BJ (cell line): ENCODE results near the gene PYCARD. TPM values are rescaled to one million over a fixed set of nuclear protein-coding genes. Genes with fewer than 3 reads are reported as not detected.
"Not testable (repeated sequence)": the region's sequence is repeated elsewhere in the genome, so short reads cannot be mapped to it uniquely, and the experiment has no call there.

Source experiments
- CTCF ChIA-PET: fragments of 350-600 bp; formaldehyde crosslinking; extraction: SDS; loops from one replicate; lab custom pipeline; 2021; ENCODE audit warnings: antibody characterized with exemption, inconsistent platforms; lab: Yijun Ruan, JAX
- POLR2A ChIA-PET: fragments of 300-600 bp; sonication (Branson Sonifier 250); formaldehyde crosslinking; extraction: SDS; loops from one replicate; lab custom pipeline; 2021; ENCODE audit warnings: antibody characterized with exemption; lab: Charles Lee
- DNase-seq: peaks from one replicate; pipeline ENCODE4 v3.0.0-alpha.2; 2011; ENCODE audit warnings: low read depth
- H3K27me3 ChIP-seq: 2 replicates; pipeline ENCODE4 v1.6.0; 2011; ENCODE audit warnings: low read length; ENCODE audit not compliant: control insufficient read depth, insufficient read depth
- H3K36me3 ChIP-seq: 2 replicates; pipeline ENCODE4 v1.5.1; 2011; ENCODE audit warnings: low read length; ENCODE audit not compliant: control insufficient read depth, insufficient read depth
- H3K4me3 ChIP-seq: 2 replicates; pipeline ENCODE4 v1.5.1; 2011; ENCODE audit warnings: low read depth, mild to moderate bottlenecking, control low read depth, low read length
- CTCF ChIP-seq: IDR thresholded peaks from 2 replicates; pipeline ENCODE4 v1.5.1; 2011; ENCODE audit warnings: low read depth, mild to moderate bottlenecking, control low read depth, inconsistent platforms, low read length, moderate library complexity; ENCODE audit not compliant: insufficient read depth
- polyA plus RNA-seq: library from polyadenylated mRNA; depleted of rRNA; stranded (reverse); fragments of >200 nt; gene quantifications from 2 replicates; pipeline ENCODE4 v1.2.3, GENCODE V29; 2011

The PYCARD gene
- polyA plus RNA-seq, 1 experiment = 23.9 TPM

GRCh38 chr16:31181102-31181830, 21.3 kb downstream of the PYCARD start:
- peaks cover 16% of the 10 kb centered on the region for H3K36me3 ChIP-seq
- POLR2A ChIA-PET = interaction anchor here (0.8 to 2.1 kb wide), 5 partner anchors 21 to 270 kb away, joined by 3 to 20 read pairs (median 5); partner anchors contain the start of genes KAT8 and PYCARD
- no peaks in the 10 kb centered on the region for H3K27me3 ChIP-seq
- CTCF ChIA-PET = interaction anchor here (2.5 kb wide), 1 partner anchor 39 kb away, joined by 9 read pairs; no protein-coding TSS in a partner anchor
- peak overlapping the region; percentile 85 for H3K4me3 ChIP-seq
- DNase-seq = no peak
- no peak for TF ChIP-seq CTCF

- Histone ChIP-seq H3K4me3 (peak within 1 kb of the TSS; percentile 85), H3K36me3 (peaks cover 8% of the 10 kb centered on the region), H3K27me3 (no peaks in the 10 kb centered on the region)
- ChIA-PET POLR2A (interaction anchor here (0.5 to 2.1 kb wide), 13 partner anchors 9 to 689 kb away, joined by 3 to 20 read pairs (median 4); partner anchors contain the start of genes ARMC5, KAT8, PYCARD and ZNF843), CTCF (interaction anchor here (0.8 to 2.5 kb wide), 5 partner anchors 21 to 309 kb away, joined by 3 to 9 read pairs (median 3); no protein-coding TSS in a partner anchor)
- no peak for DNase-seq
- TF ChIP-seq CTCF = no peak
Measured at GRCh38 chr16:31179747-31180459, 22.7 kb downstream of the PYCARD start, which contains the start of gene FUS. Gene FUS (plus strand): TSS chr16:31180139. CDS start chr16:31180215, 76 bp downstream.

- ChIA-PET POLR2A (interaction anchor here (0.6 to 2.1 kb wide), 7 partner anchors 8 to 279 kb away, joined by 3 to 20 read pairs (median 5); partner anchors contain the start of genes ARMC5, KAT8 and PYCARD), CTCF (interaction anchor here (1.1 to 2.5 kb wide), 4 partner anchors 21 to 294 kb away, joined by 3 to 9 read pairs (median 3); no protein-coding TSS in a partner anchor)
- TF ChIP-seq CTCF = no peak
- Histone ChIP-seq H3K36me3 (peaks cover 7% of the 10 kb centered on the region), H3K27me3 (no peaks in the 10 kb centered on the region), H3K4me3 (peak overlapping the region; percentile 85)
- no peak for DNase-seq
Measured at GRCh38 chr16:31179219-31179746, 23.3 kb downstream of the PYCARD start.

GRCh38 chr16:31177136-31177535, 25.4 kb downstream of the PYCARD start:
- POLR2A ChIA-PET = no interaction called here
- CTCF ChIA-PET = interaction anchor here (0.9 to 1.3 kb wide), 2 partner anchors 17 to 689 kb away, joined by 3 read pairs; no protein-coding TSS in a partner anchor
- Histone ChIP-seq H3K36me3 (no peaks in the 10 kb centered on the region), H3K27me3 (no peaks in the 10 kb centered on the region), H3K4me3 (no peak overlapping the region)
- no peak for TF ChIP-seq CTCF
- DNase-seq = no peak

GRCh38 chr16:31170048-31170447, 32.5 kb downstream of the PYCARD start:
- POLR2A ChIA-PET, H3K4me3 ChIP-seq, DNase-seq, H3K27me3 ChIP-seq, CTCF ChIA-PET, H3K36me3 ChIP-seq: not testable (repeated sequence)
